HepG2 (cell line): ENCODE data around the gene HOPX. TPM values are rescaled to one million over a fixed set of nuclear protein-coding genes. Genes with fewer than 3 reads are reported as not detected.

Source experiments
- ATAC-seq: fragments of 200-7000 bp; cut with Tn5 transposase; 3 replicates; pipeline ENCODE4 v1.9.1; 2020; ENCODE audit warnings: mild to moderate bottlenecking, moderate library complexity
- BruUV-seq: library from RNA; stranded (reverse); fragments of 400-500 nt; replicated peaks from 2 replicates; lab custom pipeline; 2021; lab: Mats Ljungman, UMichigan
- CTCF ChIA-PET: fragments of 300-600 bp; formaldehyde crosslinking; extraction: SDS; loops from one replicate; lab custom pipeline; 2021; ENCODE audit warnings: low total read pairs, inconsistent platforms, low intra/inter-chr PET ratio; lab: Yijun Ruan, JAX
- POLR2A ChIA-PET: fragments of 350-600 bp; sonication (Branson Sonifier 250); formaldehyde crosslinking; loops from one replicate; lab custom pipeline; 2020; ENCODE audit warnings: antibody characterized with exemption, inconsistent platforms; lab: Yijun Ruan, JAX
- DNase-seq: peaks from one replicate; pipeline ENCODE4 v3.0.0-alpha.2; 2015; ENCODE audit warnings: low spot score
- FAIRE-seq: peaks from 3 replicates; lab custom pipeline; 2011; peaks lifted over from hg19 to GRCh38; lab: Jason Lieb, UNC
- H2AFZ ChIP-seq: one replicate; pipeline ENCODE4 v1.6.1; 2011; ENCODE audit warnings: low read length, inconsistent platforms
- H3K27ac ChIP-seq: fragments of 300-600 bp; 3 replicates; pipeline ENCODE4 v1.8.0; 2011; ENCODE audit warnings: mixed run types, mild to moderate bottlenecking, mixed read lengths, low read length, inconsistent platforms; ENCODE audit not compliant: insufficient read depth; ENCODE audit errors: extremely low read length
- H3K27me3 ChIP-seq, 2 experiments: fragments of 200-600 bp in 1 of 2; 2 replicates in 1 of 2; 3 replicates in 1 of 2; pipeline versions ENCODE4 v1.6.0 to v1.8.0; 2011; ENCODE audit warnings: low read length in 2 of 2, mild to moderate bottlenecking in 2 of 2, moderate library complexity in 2 of 2, inconsistent platforms in 1 of 2; ENCODE audit not compliant: insufficient read depth in 2 of 2, control insufficient read depth in 1 of 2
- H3K36me3 ChIP-seq, 2 experiments: fragments of 200-600 bp in 1 of 2; replicated peaks in 1 of 2; 2 replicates in 1 of 2; 3 replicates in 1 of 2; pipeline versions ENCODE4 v1.5.1 to v1.8.0; 2011; ENCODE audit warnings: low read length in 2 of 2, inconsistent platforms in 1 of 2; ENCODE audit not compliant: insufficient read depth in 2 of 2, control insufficient read depth in 1 of 2
- H3K4me1 ChIP-seq: 2 replicates; pipeline ENCODE4 v1.5.1; 2012; ENCODE audit warnings: low read length, inconsistent platforms; ENCODE audit not compliant: insufficient read depth
- H3K4me2 ChIP-seq: 2 replicates; pipeline ENCODE4 v1.6.0; 2011; ENCODE audit warnings: low read depth, low read length, inconsistent platforms
- H3K4me3 ChIP-seq, 3 experiments: fragments of 200-600 bp in 1 of 3; sonication (generic), shearing (Covaris generic) in 1 of 3; replicated peaks in 1 of 3; 2 replicates each; pipeline ENCODE4 v1.5.1; 2011 to 2016; ENCODE audit warnings: low read length in 3 of 3, inconsistent platforms in 2 of 3, low read depth in 2 of 3, mild to moderate bottlenecking in 2 of 3, control low read depth in 1 of 3, mixed read lengths in 1 of 3; ENCODE audit not compliant: insufficient read depth in 1 of 3
- H3K79me2 ChIP-seq: one replicate; pipeline ENCODE4 v1.6.1; 2011; ENCODE audit warnings: low read length, inconsistent platforms; ENCODE audit not compliant: insufficient read depth
- H3K9ac ChIP-seq: 2 replicates; pipeline ENCODE4 v1.6.0; 2011; ENCODE audit warnings: mild to moderate bottlenecking, low read depth, low read length, inconsistent platforms; ENCODE audit not compliant: insufficient read depth
- H3K9me3 ChIP-seq: 2 replicates; pipeline ENCODE4 v1.5.1; 2012; ENCODE audit warnings: mild to moderate bottlenecking, low read length
- H4K20me1 ChIP-seq: 2 replicates; pipeline ENCODE4 v1.6.0; 2011; ENCODE audit warnings: inconsistent platforms, mild to moderate bottlenecking, low read length, moderate library complexity; ENCODE audit not compliant: insufficient read depth
- CHCHD3 ChIP-seq: sonication (generic); formaldehyde crosslinking; IDR thresholded peaks from 2 replicates; pipeline ENCODE4 v1.8.0; 2022; ENCODE audit warnings: mild to moderate bottlenecking, missing genetic modification reagents, moderate library complexity
- KMT2B ChIP-seq: IDR thresholded peaks from 2 replicates; pipeline ENCODE4 v1.6.1; 2016; ENCODE audit warnings: missing genetic modification reagents, missing compliant biosample characterization
- NFYB ChIP-seq: sonication (generic); formaldehyde crosslinking; IDR thresholded peaks from 2 replicates; pipeline ENCODE4 v1.4.0; 2020; ENCODE audit warnings: missing genetic modification reagents
- PATZ1 ChIP-seq: sonication (generic); formaldehyde crosslinking; IDR thresholded peaks from 2 replicates; pipeline ENCODE4 v1.4.0; 2020; ENCODE audit warnings: missing genetic modification reagents
- PHB2 ChIP-seq: fragments of 450-650 bp; IDR thresholded peaks from 2 replicates; pipeline ENCODE4 v1.6.1; 2018; ENCODE audit not compliant: partially characterized antibody
- REST ChIP-seq, 2 experiments: IDR thresholded peaks; 2 replicates each; pipeline ENCODE4 v1.6.1; 2011 to 2012; ENCODE audit warnings: low read length in 2 of 2, borderline replicate concordance in 1 of 2, low read depth in 1 of 2, mild to moderate bottlenecking in 1 of 2, moderate library complexity in 1 of 2
- STAG1 ChIP-seq: sonication (generic); formaldehyde crosslinking; IDR thresholded peaks from 2 replicates; pipeline ENCODE4 v1.4.0; 2020; ENCODE audit warnings: missing genetic modification reagents
- TAF1 ChIP-seq: sonication (generic); formaldehyde crosslinking; IDR thresholded peaks from 2 replicates; pipeline ENCODE4 v1.4.0; 2020; ENCODE audit warnings: missing genetic modification reagents
- ZBTB7A ChIP-seq: sonication (generic); formaldehyde crosslinking; IDR thresholded peaks from 2 replicates; pipeline ENCODE4 v1.8.0; 2022; ENCODE audit warnings: mild to moderate bottlenecking, missing genetic modification reagents
- WGBS: methylation state at CpG from one replicate; pipeline ENCODE4 v1.1.6; 2017; ENCODE audit warnings: low lambda C conversion rate; 5-methylcytosine and 5-hydroxymethylcytosine counted together
- in situ Hi-C: cut with HindIII; loops from 2 replicates; pipeline ENCODE4 v1.10.0; 2017; ENCODE audit warnings: low pct_unique_long_range_greater_than_20kb; ENCODE audit not compliant: extremely low pct_ligation_motif_present
- intact Hi-C: fragments of 100-400 bp; cut with micrococcal nuclease; formaldehyde crosslinking; loops from one replicate; pipeline ENCODE4 v1.10.0; 2022; ENCODE audit not compliant: unreplicated experiment
- polyA plus RNA-seq, 8 experiments: library from polyadenylated mRNA; depleted of rRNA in 3 of 8; stranded (reverse) in 7 of 8; unstranded in 1 of 8; fragments of >200 nt; fragmentation: Illumina TruSeq in 4 of 8; extraction: Trizol in 4 of 8; gene quantifications; 2 replicates each; pipeline versions ENCODE4 v1.2.1 to v1.2.3, GENCODE V29; 2011 to 2016; ENCODE audit warnings: low read depth in 4 of 8, missing spikeins in 1 of 8, mixed read lengths in 1 of 8; ENCODE audit not compliant: insufficient read depth in 1 of 8
- total RNA-seq, 5 experiments: library from RNA; depleted of rRNA; stranded (reverse); fragments of >200 nt; fragmentation: Illumina TruSeq; extraction: Trizol; gene quantifications; 2 replicates each; pipeline ENCODE4 v1.2.3, GENCODE V29; 2016; ENCODE audit warnings: low read depth in 1 of 5
- TF ChIP-seq, protein P1 (sequence below): sonication (generic); formaldehyde crosslinking; IDR thresholded peaks from 2 replicates; pipeline ENCODE4 v1.5.0; 2020; ENCODE audit warnings: mild to moderate bottlenecking, missing genetic modification reagents, moderate library complexity

HOPX gene
- total and polyA plus RNA-seq, 2 of the 13 experiments (the other 11 are each of a cell fraction or from before 2014, with no cell fraction given) = not detected

GRCh38 chr4:56626963-56627362 is 54.1 kb downstream of the HOPX start:
- CTCF ChIA-PET = interaction anchor here (1.3 kb wide), 1 partner anchor 173 kb away, joined by 4 read pairs; no protein-coding TSS in a partner anchor
- no peak for TF ChIP-seq PATZ1 (CRISPR knock-in tag)
- no peak for TF ChIP-seq KMT2B (CRISPR knock-in tag)
- TF ChIP-seq NFYB = no peak
- TF ChIP-seq PHB2 = no peak
- TF ChIP-seq ZBTB7A (CRISPR knock-in tag) = no peak
- TF ChIP-seq, protein P1, sequence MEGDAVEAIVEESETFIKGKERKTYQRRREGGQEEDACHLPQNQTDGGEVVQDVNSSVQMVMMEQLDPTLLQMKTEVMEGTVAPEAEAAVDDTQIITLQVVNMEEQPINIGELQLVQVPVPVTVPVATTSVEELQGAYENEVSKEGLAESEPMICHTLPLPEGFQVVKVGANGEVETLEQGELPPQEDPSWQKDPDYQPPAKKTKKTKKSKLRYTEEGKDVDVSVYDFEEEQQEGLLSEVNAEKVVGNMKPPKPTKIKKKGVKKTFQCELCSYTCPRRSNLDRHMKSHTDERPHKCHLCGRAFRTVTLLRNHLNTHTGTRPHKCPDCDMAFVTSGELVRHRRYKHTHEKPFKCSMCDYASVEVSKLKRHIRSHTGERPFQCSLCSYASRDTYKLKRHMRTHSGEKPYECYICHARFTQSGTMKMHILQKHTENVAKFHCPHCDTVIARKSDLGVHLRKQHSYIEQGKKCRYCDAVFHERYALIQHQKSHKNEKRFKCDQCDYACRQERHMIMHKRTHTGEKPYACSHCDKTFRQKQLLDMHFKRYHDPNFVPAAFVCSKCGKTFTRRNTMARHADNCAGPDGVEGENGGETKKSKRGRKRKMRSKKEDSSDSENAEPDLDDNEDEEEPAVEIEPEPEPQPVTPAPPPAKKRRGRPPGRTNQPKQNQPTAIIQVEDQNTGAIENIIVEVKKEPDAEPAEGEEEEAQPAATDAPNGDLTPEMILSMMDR (CRISPR knock-in tag) = 0 out of 2 replicates have a peak, but pooled peaks have one; percentile 34
- peak; percentile 47 for TF ChIP-seq STAG1
- TF ChIP-seq CHCHD3 (CRISPR knock-in tag) = no peak
- no peak for TF ChIP-seq TAF1 (CRISPR knock-in tag)
- TF ChIP-seq REST (IDR thresholded peaks at IDR 0.05; ENCODE audit: borderline replicate concordance in 1 of 2, low read depth in 1 of 2, low read length in 2 of 2) = no peak
- Histone ChIP-seq H3K27me3 (no peaks in the 10 kb centered on the region), H3K9me3 (peaks cover 16% of the 10 kb centered on the region; the same call in 1 of the 2 replicates), H3K4me3 (no peak overlapping the region), H3K4me1 (no peaks in the 10 kb centered on the region), H3K36me3 (no peaks in the 10 kb centered on the region), H3K79me2 (no peaks in the 10 kb centered on the region), H3K27ac (no peak overlapping the region), H3K9ac (no peak overlapping the region), H2AFZ (no peak overlapping the region), H3K4me2 (no peak overlapping the region), H4K20me1 (no peaks in the 10 kb centered on the region)
- 17% methylated on average over 2 of the region's 2 CpGs for WGBS
- FAIRE-seq = no peak
- no TSS peak for BruUV-seq
- DNase-seq = peak; percentile 7
- ATAC-seq = peak; percentile 52; the same call in 1 of the 3 replicates
- in situ Hi-C loops = no loop called here
- POLR2A ChIA-PET = no interaction called here
- intact Hi-C loops = no loop called here
